IMR-90 (cell line): ENCODE measurements around the gene ITGB4.

Source experiments
- CEBPB ChIP-seq: IDR thresholded peaks from 2 replicates; pipeline ENCODE4 v1.6.1; 2012; ENCODE audit warnings: low read depth, low read length, improper control_type of control experiment
- CTCF ChIP-seq: conservative IDR thresholded peaks from 2 replicates; pipeline ENCODE4 v1.5.1; 2012; ENCODE audit warnings: mild to moderate bottlenecking, low read depth, low read length, improper control_type of control experiment
- FOS ChIP-seq: fragments of 150-350 bp; IDR thresholded peaks from 2 replicates; pipeline ENCODE4 v1.6.1; 2016; ENCODE audit warnings: low read depth, low read length
- MXI1 ChIP-seq: IDR thresholded peaks from 2 replicates; pipeline ENCODE4 v1.6.1; 2012; ENCODE audit warnings: low read depth, mild to moderate bottlenecking, low read length, moderate library complexity, borderline replicate concordance
- POLR2A ChIP-seq: IDR thresholded peaks from 2 replicates; pipeline ENCODE4 v1.6.1; 2012; ENCODE audit warnings: mild to moderate bottlenecking, low read depth, low read length
- RAD21 ChIP-seq: IDR thresholded peaks from 2 replicates; pipeline ENCODE4 v1.6.1; 2012; ENCODE audit warnings: low read length, improper control_type of control experiment
- TF ChIP-seq, protein P1 (sequence below): fragments of 150-350 bp; IDR thresholded peaks from 2 replicates; pipeline ENCODE4 v1.6.1; 2017; ENCODE audit warnings: mild to moderate bottlenecking, antibody characterized with exemption, low read length, low read depth

DNA sequence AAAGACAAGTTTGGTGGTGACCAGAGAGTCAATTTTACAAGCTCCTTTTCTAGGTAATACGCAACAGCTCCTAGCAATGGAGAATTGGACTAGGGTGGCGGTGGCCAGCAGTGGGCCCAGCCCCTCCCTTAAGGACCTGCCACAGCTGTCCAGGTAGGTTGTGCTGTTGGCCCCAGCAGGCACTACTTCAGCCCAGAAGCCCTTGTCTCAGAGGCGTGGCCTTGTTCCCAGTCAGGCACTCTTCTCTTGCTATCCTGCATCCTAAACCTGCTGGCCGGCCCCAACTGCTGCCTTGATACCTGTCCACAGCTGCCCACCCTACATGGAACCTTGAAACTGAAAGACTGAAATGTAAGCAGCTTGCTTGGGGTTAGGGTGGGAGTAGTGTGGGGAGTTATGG lies 44.7 kb downstream of the ITGB4 start:
- TF ChIP-seq FOS (no peak), CTCF (no peak), RAD21 (no peak), CEBPB (no peak), POLR2A (no peak), MXI1 (no peak)
- TF ChIP-seq, protein P1, sequence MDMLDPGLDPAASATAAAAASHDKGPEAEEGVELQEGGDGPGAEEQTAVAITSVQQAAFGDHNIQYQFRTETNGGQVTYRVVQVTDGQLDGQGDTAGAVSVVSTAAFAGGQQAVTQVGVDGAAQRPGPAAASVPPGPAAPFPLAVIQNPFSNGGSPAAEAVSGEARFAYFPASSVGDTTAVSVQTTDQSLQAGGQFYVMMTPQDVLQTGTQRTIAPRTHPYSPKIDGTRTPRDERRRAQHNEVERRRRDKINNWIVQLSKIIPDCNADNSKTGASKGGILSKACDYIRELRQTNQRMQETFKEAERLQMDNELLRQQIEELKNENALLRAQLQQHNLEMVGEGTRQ, result no peak
